IgD-negative memory B cell (primary cell): ENCODE results near the gene MS4A18. TPM values are rescaled to one million over a fixed set of nuclear protein-coding genes. Genes with fewer than 3 reads are reported as not detected.
"Not testable (repeated sequence)": the region's sequence is repeated elsewhere in the genome, so short reads cannot be mapped to it uniquely, and the experiment has no call there.

ENCODE experiments used
- H3K27ac Mint-ChIP-seq, 3 donors: one replicate each; pipeline ENCODE4 v1.8.0; 2020 to 2022; ENCODE audit warnings: mild to moderate bottlenecking in 3 of 3, mixed read lengths in 3 of 3, moderate library complexity in 1 of 3
- H3K27me3 Mint-ChIP-seq: one replicate; pipeline ENCODE4 v1.8.0; 2021; ENCODE audit warnings: mixed read lengths
- H3K36me3 Mint-ChIP-seq: one replicate; pipeline ENCODE4 v1.8.0; 2020; ENCODE audit warnings: mild to moderate bottlenecking, mixed read lengths
- H3K4me1 Mint-ChIP-seq, 3 donors: one replicate each; pipeline ENCODE4 v1.8.0; 2020 to 2022; ENCODE audit warnings: mixed read lengths in 3 of 3, mild to moderate bottlenecking in 1 of 3
- H3K4me3 Mint-ChIP-seq, 4 donors: one replicate each; pipeline ENCODE4 v1.8.0; 2020 to 2022; ENCODE audit warnings: mild to moderate bottlenecking in 4 of 4, mixed read lengths in 4 of 4, moderate library complexity in 3 of 4
- H3K9me3 Mint-ChIP-seq, 3 donors: one replicate each; pipeline ENCODE4 v1.8.0; 2020 to 2021; ENCODE audit warnings: mixed read lengths in 3 of 3, mild to moderate bottlenecking in 1 of 3
- polyA plus RNA-seq: library from polyadenylated mRNA; unstranded; fragments of 300-500 nt; fragmentation: Illumina TruSeq; gene quantifications from one replicate; pipeline ENCODE4 v1.2.3, GENCODE V29; 2021

The MS4A18 gene
- polyA plus RNA-seq, 1 donor from 2014 or later: not detected

DNA sequence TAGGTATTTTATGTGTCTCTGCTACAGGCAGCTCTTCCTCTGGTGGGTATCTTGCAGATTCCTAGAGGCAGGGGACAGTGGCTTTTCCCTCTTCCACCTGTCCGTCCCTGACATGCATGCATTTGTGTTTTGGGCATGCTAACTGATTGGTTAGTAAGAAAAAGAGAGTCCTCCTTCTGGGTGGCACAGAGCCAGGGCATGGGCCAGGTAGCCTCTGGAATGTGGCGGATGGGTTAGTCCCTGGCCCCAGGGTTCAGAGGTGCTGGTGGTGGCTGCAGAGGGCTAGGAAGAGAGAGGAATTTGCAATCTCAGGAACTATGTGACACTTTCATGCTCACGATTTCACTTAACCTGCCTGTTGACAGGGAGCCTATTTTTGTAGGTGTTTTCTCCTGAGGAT, 26.4 kb downstream of the MS4A18 start:
- peaks cover 9% of the 10 kb centered on the region for H3K27me3 Mint-ChIP-seq
- H3K36me3 Mint-ChIP-seq: no peaks in the 10 kb centered on the region
- peak overlapping the region in 1 of 4 donors; percentile 49 for H3K4me3 Mint-ChIP-seq
- H3K9me3 Mint-ChIP-seq: no peaks in the 10 kb centered on the region
- H3K4me1 Mint-ChIP-seq: peaks cover 0 to 2% (median 0%) of the 10 kb centered on the region in 3 donors
- no peak overlapping the region for H3K27ac Mint-ChIP-seq

DNA sequence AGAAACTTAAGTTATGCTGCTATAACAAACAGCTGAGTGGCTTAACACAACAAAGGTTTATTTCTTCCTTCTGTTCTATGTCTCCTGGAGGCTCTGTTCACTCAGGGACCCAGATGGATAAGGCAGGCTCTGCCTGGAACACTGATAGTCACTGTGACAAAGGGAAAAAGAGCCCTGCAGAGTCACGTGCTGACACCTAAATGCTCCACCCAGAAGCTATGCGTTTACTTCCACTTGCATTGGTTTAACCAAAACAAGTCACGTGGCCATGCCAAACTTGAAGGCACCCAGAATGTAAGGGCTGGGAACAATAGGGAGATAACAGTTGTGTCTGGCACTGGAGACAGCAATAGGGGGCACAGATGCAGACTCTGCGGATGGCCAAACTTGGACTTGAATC, 28.8 kb downstream of the MS4A18 start:
- H3K27me3 Mint-ChIP-seq: peaks cover 13% of the 10 kb centered on the region
- no peak overlapping the region for H3K27ac Mint-ChIP-seq
- no peaks in the 10 kb centered on the region for H3K9me3 Mint-ChIP-seq
- H3K4me1 Mint-ChIP-seq: peaks cover 0 to 2% (median 0%) of the 10 kb centered on the region in 3 donors
- H3K36me3 Mint-ChIP-seq: no peaks in the 10 kb centered on the region
- no peak overlapping the region for H3K4me3 Mint-ChIP-seq

GRCh38 chr11:60754887-60755286, 30.4 kb downstream of the MS4A18 start:
- H3K36me3 Mint-ChIP-seq: no peaks in the 10 kb centered on the region
- H3K4me3 Mint-ChIP-seq: no peak overlapping the region
- no peak overlapping the region for H3K27ac Mint-ChIP-seq
- H3K27me3 Mint-ChIP-seq: peaks cover 13% of the 10 kb centered on the region
- peaks cover 0 to 8% (median 2%) of the 10 kb centered on the region in 3 donors for H3K4me1 Mint-ChIP-seq
- no peaks in the 10 kb centered on the region for H3K9me3 Mint-ChIP-seq

- H3K27ac Mint-ChIP-seq: no peak within 1 kb of the TSS
- peaks cover 11% of the 10 kb centered on the region for H3K27me3 Mint-ChIP-seq
- H3K4me1 Mint-ChIP-seq: peaks cover under 1 to 12% (median 1%) of the 10 kb centered on the region in 3 donors
- no peaks in the 10 kb centered on the region for H3K9me3 Mint-ChIP-seq
- H3K36me3 Mint-ChIP-seq: no peaks in the 10 kb centered on the region
- H3K4me3 Mint-ChIP-seq: no peak within 1 kb of the TSS
These were observed 31.9 kb downstream of the MS4A18 start, which contains the start of gene MS4A15 for GRCh38 chr11:60756307-60757032. MS4A15 (plus strand) TSS chr11:60756867; CDS start chr11:60763734, 6,867 bp downstream.

DNA sequence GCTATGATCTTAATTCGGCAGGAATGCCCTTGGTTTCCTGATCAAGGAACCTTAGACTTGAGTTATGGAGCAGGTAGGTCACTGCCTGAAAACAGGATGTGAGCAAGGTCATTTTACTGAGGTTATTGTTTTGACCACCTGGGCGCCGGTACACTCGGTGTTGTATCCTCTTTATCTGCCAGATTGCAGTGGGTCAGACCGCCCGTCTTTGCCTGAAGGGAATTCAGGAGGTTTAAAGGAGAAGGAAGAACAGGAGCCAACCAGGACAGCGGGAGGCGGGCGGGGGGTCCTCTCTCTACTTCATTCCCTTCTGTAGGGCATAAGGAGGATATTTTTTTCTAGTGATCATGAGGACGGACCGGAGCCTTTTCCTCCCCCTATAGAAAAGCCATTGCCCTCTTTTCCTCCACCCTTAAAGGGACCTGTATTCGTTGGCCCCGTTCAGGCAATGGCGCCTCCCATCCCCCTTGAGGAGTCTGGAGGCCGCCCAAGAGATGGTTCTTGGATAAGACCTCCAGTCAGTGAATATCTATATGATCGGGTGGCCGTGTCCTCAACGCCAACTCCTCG, 32.8 kb downstream of the MS4A18 start:
- H3K9me3 Mint-ChIP-seq: no peaks in the 10 kb centered on the region
- no peak overlapping the region for H3K27ac Mint-ChIP-seq
- no peaks in the 10 kb centered on the region for H3K36me3 Mint-ChIP-seq
- no peak overlapping the region for H3K4me3 Mint-ChIP-seq
- H3K4me1 Mint-ChIP-seq: peaks cover 4 to 18% (median 5%) of the 10 kb centered on the region in 3 donors
- H3K27me3 Mint-ChIP-seq: peaks cover 8% of the 10 kb centered on the region

DNA sequence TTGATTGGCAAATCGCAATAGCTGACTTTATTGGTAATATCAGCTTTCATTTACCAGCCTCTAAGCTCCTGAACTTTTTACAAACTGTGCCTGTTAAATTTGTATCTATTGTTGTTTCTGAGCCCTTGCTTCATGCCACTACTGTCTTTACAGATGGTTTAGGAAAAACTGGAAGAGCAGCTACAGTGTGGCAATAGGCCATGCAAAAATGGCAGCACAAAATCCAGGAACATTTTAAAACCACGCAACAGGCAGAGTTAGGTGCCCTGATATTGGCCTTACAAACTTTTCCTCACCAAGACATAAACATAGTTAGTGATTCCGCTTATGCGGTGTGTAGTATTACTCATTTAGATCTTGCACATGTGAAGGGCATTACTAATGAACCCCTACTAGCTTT, 34.2 kb downstream of the MS4A18 start:
- H3K4me3 Mint-ChIP-seq, H3K36me3 Mint-ChIP-seq, H3K27me3 Mint-ChIP-seq, H3K27ac Mint-ChIP-seq, H3K9me3 Mint-ChIP-seq: not testable (repeated sequence)
- peaks cover 12 to 29% (median 14%) of the 10 kb centered on the region in 3 donors for H3K4me1 Mint-ChIP-seq

- not testable (repeated sequence) for H3K9me3 Mint-ChIP-seq, H3K27me3 Mint-ChIP-seq, H3K36me3 Mint-ChIP-seq, H3K4me3 Mint-ChIP-seq
- peaks cover 14 to 34% (median 20%) of the 10 kb centered on the region in 3 donors for H3K4me1 Mint-ChIP-seq
- peak overlapping the region in 1 of 3 donors; percentile 4 for H3K27ac Mint-ChIP-seq
These were observed 35.1 kb downstream of the MS4A18 start for GRCh38 chr11:60759438-60760225.

GRCh38 chr11:60761436-60762190, 37.1 kb downstream of the MS4A18 start:
- H3K27me3 Mint-ChIP-seq: peaks cover 7% of the 10 kb centered on the region
- peaks cover 3% of the 10 kb centered on the region for H3K36me3 Mint-ChIP-seq
- no peaks in the 10 kb centered on the region for H3K9me3 Mint-ChIP-seq
- no peak overlapping the region for H3K27ac Mint-ChIP-seq
- H3K4me3 Mint-ChIP-seq: no peak overlapping the region
- peaks cover 14 to 34% (median 20%) of the 10 kb centered on the region in 3 donors for H3K4me1 Mint-ChIP-seq

GRCh38 chr11:60762851-60763691, 38.6 kb downstream of the MS4A18 start:
- Mint-ChIP-seq H3K27me3 (peaks cover 9% of the 10 kb centered on the region), H3K4me1 (peaks cover 14 to 34% (median 20%) of the 10 kb centered on the region in 3 donors), H3K36me3 (peaks cover 3% of the 10 kb centered on the region), H3K4me3 (peak overlapping the region in 2 of 4 donors; percentile 61 to 76), H3K27ac (peak overlapping the region in 2 of 3 donors; percentile 2 to 76), H3K9me3 (no peaks in the 10 kb centered on the region)

GRCh38 chr11:60763692-60764369, 39.3 kb downstream of the MS4A18 start:
- Mint-ChIP-seq H3K4me3 (peak overlapping the region in 2 of 4 donors; percentile 8 to 76), H3K27ac (peak overlapping the region in 2 of 3 donors; percentile 14 to 67), H3K27me3 (peaks cover 9% of the 10 kb centered on the region), H3K36me3 (peaks cover 3% of the 10 kb centered on the region), H3K4me1 (peaks cover 14 to 35% (median 23%) of the 10 kb centered on the region in 3 donors), H3K9me3 (no peaks in the 10 kb centered on the region)

DNA sequence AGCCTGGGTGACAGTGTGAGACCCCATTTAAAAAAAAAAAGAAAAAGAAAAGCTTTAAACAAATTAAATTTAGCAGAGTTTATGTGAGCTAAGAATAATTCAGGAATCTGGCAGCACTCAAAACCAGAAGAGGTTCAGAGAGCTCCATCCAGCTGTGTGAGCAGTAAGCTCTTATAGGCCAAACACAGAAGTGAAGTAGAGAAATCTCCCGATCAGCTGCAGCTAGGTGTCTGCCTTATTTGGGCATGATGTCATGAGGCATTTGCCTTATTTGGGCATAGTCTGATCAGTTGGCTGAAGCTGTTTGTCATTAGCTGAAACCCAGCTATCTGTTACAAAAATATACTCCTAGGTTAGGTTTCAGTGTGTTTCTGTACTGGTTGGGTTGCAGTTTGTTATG, 40.4 kb downstream of the MS4A18 start:
- Mint-ChIP-seq H3K27ac (peak overlapping the region in 1 of 3 donors; percentile 85), H3K36me3 (peaks cover 3% of the 10 kb centered on the region), H3K4me3 (peak overlapping the region in 1 of 4 donors; percentile 15), H3K27me3 (peaks cover 14% of the 10 kb centered on the region), H3K4me1 (peaks cover 14 to 29% (median 23%) of the 10 kb centered on the region in 3 donors), H3K9me3 (no peaks in the 10 kb centered on the region)

DNA sequence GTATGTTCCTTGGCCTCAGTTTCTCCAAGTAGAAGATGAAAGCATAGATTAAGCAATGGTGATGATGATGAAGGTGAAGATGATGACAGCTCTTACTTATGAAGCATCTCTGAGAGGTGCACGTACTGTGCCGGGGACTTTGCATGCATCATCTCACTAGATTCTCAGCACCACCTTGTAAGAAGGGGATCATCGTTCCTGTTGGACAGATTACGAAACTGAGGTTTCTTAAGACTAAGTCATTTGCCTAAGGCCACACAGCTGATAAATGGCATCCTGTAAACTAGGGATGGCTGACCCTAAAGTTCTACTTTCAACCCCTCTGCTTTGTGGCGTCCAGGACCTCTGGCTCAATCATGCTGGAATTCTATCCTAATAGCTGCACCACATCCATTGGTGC, 40.8 kb downstream of the MS4A18 start:
- Mint-ChIP-seq H3K9me3 (no peaks in the 10 kb centered on the region), H3K4me1 (peaks cover 14 to 27% (median 23%) of the 10 kb centered on the region in 3 donors), H3K27me3 (peaks cover 14% of the 10 kb centered on the region)

DNA sequence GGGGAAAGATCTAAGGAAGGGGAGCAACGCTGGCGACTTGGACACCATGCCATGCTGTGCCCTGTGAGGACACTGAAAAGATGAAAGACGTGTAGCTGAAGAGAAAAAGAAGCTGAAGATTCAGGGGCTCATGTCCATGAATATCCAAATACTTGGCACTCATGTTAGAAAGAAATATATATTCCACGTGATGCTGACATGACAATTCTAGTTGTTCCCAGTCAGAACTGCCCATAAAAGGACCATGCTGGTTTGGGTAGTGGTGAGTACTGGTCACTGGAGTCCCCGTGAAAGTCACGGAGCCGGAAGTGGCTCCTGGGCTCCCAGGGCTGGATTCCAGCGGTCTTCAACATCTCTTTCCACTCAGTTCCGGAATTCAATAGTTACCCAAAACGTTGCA, 42.0 kb downstream of the MS4A18 start:
- H3K4me1 Mint-ChIP-seq: peaks cover 12 to 24% (median 22%) of the 10 kb centered on the region in 3 donors
- no peak overlapping the region for H3K27ac Mint-ChIP-seq
- H3K36me3 Mint-ChIP-seq: peaks cover 3% of the 10 kb centered on the region
- peaks cover 17% of the 10 kb centered on the region for H3K27me3 Mint-ChIP-seq
- H3K9me3 Mint-ChIP-seq: no peaks in the 10 kb centered on the region
- no peak overlapping the region for H3K4me3 Mint-ChIP-seq

More for the DNA sequence above, 40.8 kb downstream of the MS4A18 start:
- peak overlapping the region in 1 of 3 donors; percentile 85 for H3K27ac Mint-ChIP-seq
- H3K36me3 Mint-ChIP-seq: peaks cover 3% of the 10 kb centered on the region
- H3K4me3 Mint-ChIP-seq: no peak overlapping the region
